ENCODE results near the gene C4orf51.

Gene C4orf51

GRCh38 chr4:145732001-145732815 is 52.3 kb downstream of the C4orf51 start:
- CTCF ChIA-PET: no interaction called here
- DNase-seq (ENCODE audit: low spot score): no peak
- peak overlapping the region; percentile 98 for H3K27ac ChIP-seq
- TF ChIP-seq, protein P1, sequence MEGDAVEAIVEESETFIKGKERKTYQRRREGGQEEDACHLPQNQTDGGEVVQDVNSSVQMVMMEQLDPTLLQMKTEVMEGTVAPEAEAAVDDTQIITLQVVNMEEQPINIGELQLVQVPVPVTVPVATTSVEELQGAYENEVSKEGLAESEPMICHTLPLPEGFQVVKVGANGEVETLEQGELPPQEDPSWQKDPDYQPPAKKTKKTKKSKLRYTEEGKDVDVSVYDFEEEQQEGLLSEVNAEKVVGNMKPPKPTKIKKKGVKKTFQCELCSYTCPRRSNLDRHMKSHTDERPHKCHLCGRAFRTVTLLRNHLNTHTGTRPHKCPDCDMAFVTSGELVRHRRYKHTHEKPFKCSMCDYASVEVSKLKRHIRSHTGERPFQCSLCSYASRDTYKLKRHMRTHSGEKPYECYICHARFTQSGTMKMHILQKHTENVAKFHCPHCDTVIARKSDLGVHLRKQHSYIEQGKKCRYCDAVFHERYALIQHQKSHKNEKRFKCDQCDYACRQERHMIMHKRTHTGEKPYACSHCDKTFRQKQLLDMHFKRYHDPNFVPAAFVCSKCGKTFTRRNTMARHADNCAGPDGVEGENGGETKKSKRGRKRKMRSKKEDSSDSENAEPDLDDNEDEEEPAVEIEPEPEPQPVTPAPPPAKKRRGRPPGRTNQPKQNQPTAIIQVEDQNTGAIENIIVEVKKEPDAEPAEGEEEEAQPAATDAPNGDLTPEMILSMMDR (conservative IDR thresholded peaks at IDR 0.05; ENCODE audit: low read depth): no peak
- POLR2A ChIA-PET (ENCODE audit: low non-redundant PET): interaction anchor here (0.6 kb wide), 1 partner anchor 43 kb away, joined by 4 read pairs; no protein-coding TSS in a partner anchor

GRCh38 chr4:145732895-145733880 is 53.2 kb downstream of the C4orf51 start:
- POLR2A ChIA-PET (ENCODE audit: low non-redundant PET): interaction anchor here (0.6 kb wide), 1 partner anchor 42 kb away, joined by 4 read pairs; no protein-coding TSS in a partner anchor
- DNase-seq (ENCODE audit: low spot score): peak; percentile 92
- TF ChIP-seq, protein P1 (conservative IDR thresholded peaks at IDR 0.05; ENCODE audit: low read depth): no peak
- H3K27ac ChIP-seq: peak overlapping the region; percentile 98
- CTCF ChIA-PET: no interaction called here

GRCh38 chr4:145734031-145734430 is 54.1 kb downstream of the C4orf51 start:
- H3K27ac ChIP-seq: peak overlapping the region; percentile 98
- ChIA-PET POLR2A (ENCODE audit: low non-redundant PET) (interaction anchor here (0.6 kb wide), 1 partner anchor 1949 kb away, joined by 3 read pairs; no protein-coding TSS in a partner anchor), CTCF (interaction anchor here (0.6 to 0.7 kb wide), 2 partner anchors 23 to 639 kb away, joined by 3 to 5 read pairs; no protein-coding TSS in a partner anchor)
- DNase-seq (ENCODE audit: low spot score): peak; percentile 20
- TF ChIP-seq, protein P1 (conservative IDR thresholded peaks at IDR 0.05; ENCODE audit: low read depth): no peak

GRCh38 chr4:145734576-145735346 is 54.8 kb downstream of the C4orf51 start:
- TF ChIP-seq, protein P1 (conservative IDR thresholded peaks at IDR 0.05; ENCODE audit: low read depth): no peak
- peak overlapping the region; percentile 98 for H3K27ac ChIP-seq
- DNase-seq (ENCODE audit: low spot score): peak; percentile 95
- ChIA-PET CTCF (interaction anchor here (0.6 to 0.7 kb wide), 2 partner anchors 24 to 638 kb away, joined by 3 to 5 read pairs; no protein-coding TSS in a partner anchor), POLR2A (ENCODE audit: low non-redundant PET) (interaction anchor here (0.6 kb wide), 1 partner anchor 1949 kb away, joined by 3 read pairs; no protein-coding TSS in a partner anchor)

GRCh38 chr4:145735347-145735675 is 55.4 kb downstream of the C4orf51 start:
- H3K27ac ChIP-seq: peak overlapping the region; percentile 98
- peak; percentile 89 for DNase-seq (ENCODE audit: low spot score)
- ChIA-PET POLR2A (ENCODE audit: low non-redundant PET) (no interaction called here), CTCF (interaction anchor here (0.7 kb wide), 1 partner anchor 116 kb away, joined by 3 read pairs; the partner anchor contains the start of gene MMAA)
- TF ChIP-seq, protein P1 (conservative IDR thresholded peaks at IDR 0.05; ENCODE audit: low read depth): no peak

All from RWPE1 (cell line).